Putamen (tissue), 1 donor: ENCODE results near the gene CNST.
"Not testable (repeated sequence)": the region's sequence is repeated elsewhere in the genome, so short reads cannot be mapped to it uniquely, and the experiment has no call there.

Experiments used
- DNase-seq: peaks from one replicate; pipeline ENCODE4 v3.0.0-alpha.2; 2016; ENCODE audit warnings: low spot score

CNST gene

DNA sequence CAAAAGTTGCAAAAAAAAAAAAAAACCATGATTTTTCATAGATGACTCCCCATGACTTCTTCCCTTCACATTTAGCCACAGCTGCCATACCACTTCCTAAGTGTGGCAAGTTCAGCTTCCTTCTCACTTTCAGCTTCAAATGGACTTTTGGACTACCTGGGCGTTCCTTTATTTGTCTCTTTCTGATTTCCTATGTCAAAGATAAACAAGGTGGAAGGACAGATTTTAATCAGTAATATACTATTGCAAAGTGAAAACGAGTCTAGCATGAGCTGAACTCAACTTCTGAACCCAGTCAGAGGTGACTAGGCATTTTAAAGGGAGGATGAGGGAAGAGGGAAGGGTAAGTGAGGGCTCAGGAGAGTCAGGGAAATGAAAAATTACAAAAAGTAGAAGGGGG is 143.6 kb downstream of the CNST start:
- no peak for DNase-seq

DNA sequence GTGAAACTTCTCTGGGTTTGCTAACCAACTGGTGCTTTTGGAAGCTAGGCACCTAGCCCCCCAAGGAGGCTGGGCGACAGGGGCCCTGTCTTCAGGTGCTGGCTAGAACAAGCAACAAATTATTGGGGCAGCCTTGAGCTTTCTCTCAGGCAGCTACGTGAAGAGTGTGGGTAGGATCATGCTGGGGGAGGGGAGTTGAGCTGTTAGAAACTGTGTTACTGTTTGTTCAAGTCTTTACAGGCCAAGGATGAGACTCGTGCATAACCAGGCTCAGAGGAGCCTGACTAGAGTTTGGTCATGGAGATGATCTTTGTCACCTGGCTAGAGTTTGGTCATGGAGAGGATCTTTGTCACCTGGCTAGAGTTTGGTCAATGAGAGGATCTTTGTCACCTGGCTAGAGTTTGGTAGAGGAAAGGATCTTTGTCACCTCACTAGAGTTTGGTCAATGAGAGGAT is 145.3 kb downstream of the CNST start:
- DNase-seq, result no peak

DNA sequence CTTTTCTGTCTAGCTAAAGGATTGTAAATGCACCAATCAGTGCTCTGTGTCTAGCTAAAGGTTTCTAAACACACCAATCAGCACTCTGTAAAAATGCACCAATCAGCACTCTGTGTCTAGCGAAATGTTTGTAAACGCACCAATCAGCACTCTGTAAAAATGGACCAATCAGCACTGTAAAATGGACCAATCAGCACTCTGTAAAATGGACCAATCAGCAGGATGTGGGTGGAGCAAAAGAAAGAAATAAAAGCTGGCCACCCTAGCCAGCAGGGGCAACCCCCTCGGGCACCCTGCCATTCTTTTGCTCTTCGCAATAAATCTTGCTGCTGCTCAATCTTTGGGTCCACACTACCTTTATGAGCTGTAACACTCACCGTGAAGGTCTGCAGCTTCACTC is 146.2 kb downstream of the CNST start:
- DNase-seq, result not testable (repeated sequence)
